Measurements from ENCODE around the gene PBX3. TPM values are rescaled to one million over a fixed set of nuclear protein-coding genes. Genes with fewer than 3 reads are reported as not detected.

Gene PBX3
- total and polyA plus RNA-seq, 10 of the 15 experiments (the other 5 are each of a cell fraction or from before 2014, with no cell fraction given) = 6.7 to 146 (median 22.2) TPM

DNA sequence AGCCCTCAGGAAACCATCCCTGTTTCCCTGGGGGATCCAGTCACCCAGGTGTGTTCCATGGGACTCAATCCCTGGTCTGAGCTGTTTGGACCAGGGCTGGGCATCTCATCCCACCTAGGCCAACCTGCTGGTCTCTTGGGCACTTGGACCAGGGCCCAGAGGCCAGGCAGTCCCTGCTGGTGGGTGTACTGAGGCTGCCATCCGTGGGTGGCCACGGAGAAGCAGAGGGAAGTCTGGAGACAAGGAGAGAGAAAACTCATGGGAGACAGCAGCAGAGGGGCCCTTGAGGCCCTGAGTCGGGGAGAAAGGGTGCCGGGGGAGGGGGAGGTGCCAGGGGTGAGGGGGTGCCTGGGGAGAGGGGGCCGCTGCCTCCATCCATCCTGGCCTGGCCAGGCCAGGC lies 247.8 kb downstream of the PBX3 start (continued):
- TF ChIP-seq, protein P1, sequence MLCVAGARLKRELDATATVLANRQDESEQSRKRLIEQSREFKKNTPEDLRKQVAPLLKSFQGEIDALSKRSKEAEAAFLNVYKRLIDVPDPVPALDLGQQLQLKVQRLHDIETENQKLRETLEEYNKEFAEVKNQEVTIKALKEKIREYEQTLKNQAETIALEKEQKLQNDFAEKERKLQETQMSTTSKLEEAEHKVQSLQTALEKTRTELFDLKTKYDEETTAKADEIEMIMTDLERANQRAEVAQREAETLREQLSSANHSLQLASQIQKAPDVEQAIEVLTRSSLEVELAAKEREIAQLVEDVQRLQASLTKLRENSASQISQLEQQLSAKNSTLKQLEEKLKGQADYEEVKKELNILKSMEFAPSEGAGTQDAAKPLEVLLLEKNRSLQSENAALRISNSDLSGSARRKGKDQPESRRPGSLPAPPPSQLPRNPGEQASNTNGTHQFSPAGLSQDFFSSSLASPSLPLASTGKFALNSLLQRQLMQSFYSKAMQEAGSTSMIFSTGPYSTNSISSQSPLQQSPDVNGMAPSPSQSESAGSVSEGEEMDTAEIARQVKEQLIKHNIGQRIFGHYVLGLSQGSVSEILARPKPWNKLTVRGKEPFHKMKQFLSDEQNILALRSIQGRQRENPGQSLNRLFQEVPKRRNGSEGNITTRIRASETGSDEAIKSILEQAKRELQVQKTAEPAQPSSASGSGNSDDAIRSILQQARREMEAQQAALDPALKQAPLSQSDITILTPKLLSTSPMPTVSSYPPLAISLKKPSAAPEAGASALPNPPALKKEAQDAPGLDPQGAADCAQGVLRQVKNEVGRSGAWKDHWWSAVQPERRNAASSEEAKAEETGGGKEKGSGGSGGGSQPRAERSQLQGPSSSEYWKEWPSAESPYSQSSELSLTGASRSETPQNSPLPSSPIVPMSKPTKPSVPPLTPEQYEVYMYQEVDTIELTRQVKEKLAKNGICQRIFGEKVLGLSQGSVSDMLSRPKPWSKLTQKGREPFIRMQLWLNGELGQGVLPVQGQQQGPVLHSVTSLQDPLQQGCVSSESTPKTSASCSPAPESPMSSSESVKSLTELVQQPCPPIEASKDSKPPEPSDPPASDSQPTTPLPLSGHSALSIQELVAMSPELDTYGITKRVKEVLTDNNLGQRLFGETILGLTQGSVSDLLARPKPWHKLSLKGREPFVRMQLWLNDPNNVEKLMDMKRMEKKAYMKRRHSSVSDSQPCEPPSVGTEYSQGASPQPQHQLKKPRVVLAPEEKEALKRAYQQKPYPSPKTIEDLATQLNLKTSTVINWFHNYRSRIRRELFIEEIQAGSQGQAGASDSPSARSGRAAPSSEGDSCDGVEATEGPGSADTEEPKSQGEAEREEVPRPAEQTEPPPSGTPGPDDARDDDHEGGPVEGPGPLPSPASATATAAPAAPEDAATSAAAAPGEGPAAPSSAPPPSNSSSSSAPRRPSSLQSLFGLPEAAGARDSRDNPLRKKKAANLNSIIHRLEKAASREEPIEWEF (IDR thresholded peaks at IDR 0.05; ENCODE audit: insufficient replicate concordance, low read depth, low read length) = no peak

DNA sequence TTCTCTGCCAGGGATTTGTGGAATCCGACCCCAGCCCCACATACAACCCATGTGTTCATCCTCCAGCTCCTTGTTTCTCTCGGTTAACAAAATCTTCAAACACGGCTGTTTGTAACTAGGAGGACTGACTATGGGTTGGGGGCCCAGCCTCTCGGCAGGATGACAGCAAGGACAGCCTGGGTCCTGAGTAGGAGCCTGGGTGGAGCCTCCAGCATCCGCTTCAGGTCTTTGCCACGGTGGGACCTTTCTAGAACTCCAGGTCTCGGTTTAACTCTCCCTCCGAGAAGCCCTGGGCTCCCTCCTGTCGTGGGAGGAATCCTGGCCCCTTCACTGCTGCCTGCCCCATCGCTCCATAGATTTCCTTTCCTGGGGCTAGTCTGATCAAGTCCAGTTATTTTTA lies 248.5 kb downstream of the PBX3 start:
- no peak for ATAC-seq

More for the DNA sequence above, 248.5 kb downstream of the PBX3 start:
- TF ChIP-seq, protein P2, sequence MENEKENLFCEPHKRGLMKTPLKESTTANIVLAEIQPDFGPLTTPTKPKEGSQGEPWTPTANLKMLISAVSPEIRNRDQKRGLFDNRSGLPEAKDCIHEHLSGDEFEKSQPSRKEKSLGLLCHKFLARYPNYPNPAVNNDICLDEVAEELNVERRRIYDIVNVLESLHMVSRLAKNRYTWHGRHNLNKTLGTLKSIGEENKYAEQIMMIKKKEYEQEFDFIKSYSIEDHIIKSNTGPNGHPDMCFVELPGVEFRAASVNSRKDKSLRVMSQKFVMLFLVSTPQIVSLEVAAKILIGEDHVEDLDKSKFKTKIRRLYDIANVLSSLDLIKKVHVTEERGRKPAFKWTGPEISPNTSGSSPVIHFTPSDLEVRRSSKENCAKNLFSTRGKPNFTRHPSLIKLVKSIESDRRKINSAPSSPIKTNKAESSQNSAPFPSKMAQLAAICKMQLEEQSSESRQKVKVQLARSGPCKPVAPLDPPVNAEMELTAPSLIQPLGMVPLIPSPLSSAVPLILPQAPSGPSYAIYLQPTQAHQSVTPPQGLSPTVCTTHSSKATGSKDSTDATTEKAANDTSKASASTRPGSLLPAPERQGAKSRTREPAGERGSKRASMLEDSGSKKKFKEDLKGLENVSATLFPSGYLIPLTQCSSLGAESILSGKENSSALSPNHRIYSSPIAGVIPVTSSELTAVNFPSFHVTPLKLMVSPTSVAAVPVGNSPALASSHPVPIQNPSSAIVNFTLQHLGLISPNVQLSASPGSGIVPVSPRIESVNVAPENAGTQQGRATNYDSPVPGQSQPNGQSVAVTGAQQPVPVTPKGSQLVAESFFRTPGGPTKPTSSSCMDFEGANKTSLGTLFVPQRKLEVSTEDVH (IDR thresholded peaks at IDR 0.05; ENCODE audit: low read depth, partially characterized antibody) = no peak
- TF ChIP-seq, protein P3, sequence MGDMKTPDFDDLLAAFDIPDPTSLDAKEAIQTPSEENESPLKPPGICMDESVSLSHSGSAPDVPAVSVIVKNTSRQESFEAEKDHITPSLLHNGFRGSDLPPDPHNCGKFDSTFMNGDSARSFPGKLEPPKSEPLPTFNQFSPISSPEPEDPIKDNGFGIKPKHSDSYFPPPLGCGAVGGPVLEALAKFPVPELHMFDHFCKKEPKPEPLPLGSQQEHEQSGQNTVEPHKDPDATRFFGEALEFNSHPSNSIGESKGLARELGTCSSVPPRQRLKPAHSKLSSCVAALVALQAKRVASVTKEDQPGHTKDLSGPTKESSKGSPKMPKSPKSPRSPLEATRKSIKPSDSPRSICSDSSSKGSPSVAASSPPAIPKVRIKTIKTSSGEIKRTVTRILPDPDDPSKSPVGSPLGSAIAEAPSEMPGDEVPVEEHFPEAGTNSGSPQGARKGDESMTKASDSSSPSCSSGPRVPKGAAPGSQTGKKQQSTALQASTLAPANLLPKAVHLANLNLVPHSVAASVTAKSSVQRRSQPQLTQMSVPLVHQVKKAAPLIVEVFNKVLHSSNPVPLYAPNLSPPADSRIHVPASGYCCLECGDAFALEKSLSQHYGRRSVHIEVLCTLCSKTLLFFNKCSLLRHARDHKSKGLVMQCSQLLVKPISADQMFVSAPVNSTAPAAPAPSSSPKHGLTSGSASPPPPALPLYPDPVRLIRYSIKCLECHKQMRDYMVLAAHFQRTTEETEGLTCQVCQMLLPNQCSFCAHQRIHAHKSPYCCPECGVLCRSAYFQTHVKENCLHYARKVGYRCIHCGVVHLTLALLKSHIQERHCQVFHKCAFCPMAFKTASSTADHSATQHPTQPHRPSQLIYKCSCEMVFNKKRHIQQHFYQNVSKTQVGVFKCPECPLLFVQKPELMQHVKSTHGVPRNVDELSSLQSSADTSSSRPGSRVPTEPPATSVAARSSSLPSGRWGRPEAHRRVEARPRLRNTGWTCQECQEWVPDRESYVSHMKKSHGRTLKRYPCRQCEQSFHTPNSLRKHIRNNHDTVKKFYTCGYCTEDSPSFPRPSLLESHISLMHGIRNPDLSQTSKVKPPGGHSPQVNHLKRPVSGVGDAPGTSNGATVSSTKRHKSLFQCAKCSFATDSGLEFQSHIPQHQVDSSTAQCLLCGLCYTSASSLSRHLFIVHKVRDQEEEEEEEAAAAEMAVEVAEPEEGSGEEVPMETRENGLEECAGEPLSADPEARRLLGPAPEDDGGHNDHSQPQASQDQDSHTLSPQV (IDR thresholded peaks at IDR 0.05) = no peak
- no peak for TF ChIP-seq GABPA (IDR thresholded peaks at IDR 0.05; ENCODE audit: low read depth)
- Histone ChIP-seq H3K9ac (ENCODE audit: control insufficient read depth, insufficient read depth, low read length) (no peak overlapping the region), H4K20me1 (ENCODE audit: control insufficient read depth, insufficient read depth) (no peaks in the 10 kb centered on the region), H3K27ac (ENCODE audit: control insufficient read depth, insufficient read depth) (no peak overlapping the region), H3K27me3 (replicated peaks in 1 of 2; ENCODE audit: control insufficient read depth in 2 of 2, insufficient read depth in 2 of 2, low read length in 1 of 2) (no peaks in the 10 kb centered on the region; a peak in 1 of 4 replicates), H3K4me2 (ENCODE audit: control insufficient read depth, insufficient read depth) (no peak overlapping the region), H3K4me3 (no peak overlapping the region), H3K79me2 (ENCODE audit: control insufficient read depth, insufficient read depth, low read length) (no peaks in the 10 kb centered on the region), H3K36me3 (ENCODE audit: control insufficient read depth in 2 of 2, insufficient read depth in 2 of 2, low read length in 1 of 2) (no peaks in the 10 kb centered on the region), H2AFZ (ENCODE audit: control insufficient read depth, low read depth, low read length) (no peak overlapping the region), H3K9me3 (replicated peaks; ENCODE audit: control insufficient read depth, insufficient read depth, low read length) (no peaks in the 10 kb centered on the region), H3K4me1 (ENCODE audit: control insufficient read depth, insufficient read depth, low read length) (no peaks in the 10 kb centered on the region)
- FAIRE-seq = no peak
- ChIA-PET POLR2A (no interaction called here), CTCF (no interaction called here), SMC1A (ENCODE audit: uncharacterized antibody, unreplicated experiment) (no interaction called here), RAD21 (ENCODE audit: unreplicated experiment) (no interaction called here)
- no TSS peak for BruUV-seq (replicated peaks)
- no peak for DNase-seq (ENCODE audit: low read depth, low spot score)
- 38% methylated on average over 10 of the region's 10 CpGs for WGBS (ENCODE audit: insufficient coverage, insufficient replicate concordance, low lambda C conversion rate, missing lambda C conversion rate)
- intact Hi-C loops (cut with micrococcal nuclease; ENCODE audit: unreplicated experiment) = no loop called here
- in situ Hi-C loops (cut with MboI) = no loop called here
